LNCAP (cell line): ENCODE data around the gene MAP3K9.

Experiments used
- CTCF ChIP-seq: fragments of 450-650 bp; IDR thresholded peaks from 2 replicates; pipeline ENCODE4 v1.5.1; 2017; ENCODE audit warnings: mild to moderate bottlenecking

The MAP3K9 gene

DNA sequence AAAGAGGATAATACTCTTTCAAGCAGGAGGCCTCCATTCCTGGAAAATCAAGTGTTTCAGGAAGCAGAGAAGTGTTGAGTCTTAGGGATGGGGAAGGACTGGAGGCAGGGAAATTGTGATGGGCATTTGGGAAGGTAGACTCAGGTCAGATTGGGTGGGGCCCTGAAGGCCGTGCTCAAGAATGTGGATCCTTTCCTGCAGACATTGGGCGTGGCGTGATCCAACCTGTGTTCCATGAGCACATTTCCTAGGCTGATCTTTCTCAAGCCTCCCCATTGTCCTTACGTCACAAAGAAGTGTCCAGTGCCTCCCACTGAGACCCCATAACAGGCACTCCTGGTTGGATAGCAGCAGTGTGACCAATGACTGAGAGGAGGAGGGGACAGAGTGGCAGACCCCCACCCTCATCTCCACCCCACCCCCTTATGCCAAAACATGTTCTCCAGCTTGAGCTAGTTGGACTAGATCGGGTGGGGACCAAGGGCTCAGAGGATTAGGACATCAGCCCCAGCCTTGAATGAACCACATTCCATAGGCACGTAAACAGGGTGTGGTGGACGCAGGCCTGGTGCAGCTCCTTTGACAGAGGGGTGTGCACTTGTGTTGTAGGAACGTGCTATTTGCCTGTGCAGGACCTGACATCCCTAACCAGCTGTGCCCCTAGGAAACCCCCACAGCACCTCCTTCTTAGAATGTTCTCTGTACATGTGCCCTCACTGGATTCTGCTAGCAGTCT, 90.8 kb downstream of the MAP3K9 start:
- TF ChIP-seq CTCF: no peak

- TF ChIP-seq CTCF: no peak
These were observed 92.4 kb downstream of the MAP3K9 start for GRCh38 chr14:70716958-70717357.

- no peak for TF ChIP-seq CTCF
These were observed 92.8 kb downstream of the MAP3K9 start for GRCh38 chr14:70716483-70716882.

GRCh38 chr14:70714055-70714550, 95.2 kb downstream of the MAP3K9 start:
- peak; percentile 74 for TF ChIP-seq CTCF

- TF ChIP-seq CTCF: no peak
These were observed 95.8 kb downstream of the MAP3K9 start for GRCh38 chr14:70713511-70713916.

DNA sequence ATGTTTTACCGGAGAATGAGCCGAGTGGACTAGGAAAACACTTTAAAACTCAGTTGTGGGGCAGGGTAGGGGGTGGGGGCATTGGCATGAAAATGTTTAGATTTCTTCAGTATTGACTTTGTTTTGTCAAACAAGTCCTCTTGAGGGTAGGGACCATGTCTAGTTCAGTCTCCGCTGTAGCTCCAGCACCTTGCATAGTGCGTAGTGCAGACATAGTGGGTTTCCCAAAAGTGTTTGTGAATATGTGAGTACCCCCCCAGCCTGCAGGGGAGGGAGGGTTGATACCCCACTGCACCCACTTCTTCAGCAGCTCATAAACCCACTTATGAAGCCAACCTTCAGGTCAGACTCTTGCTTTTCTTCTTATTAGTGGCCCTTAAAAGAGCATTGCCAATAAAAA, 96.2 kb downstream of the MAP3K9 start:
- TF ChIP-seq CTCF: no peak

GRCh38 chr14:70711451-70711850, 97.9 kb downstream of the MAP3K9 start:
- TF ChIP-seq CTCF: no peak
